HepG2 (cell line): ENCODE measurements around the gene STIP1. TPM values are rescaled to one million over a fixed set of nuclear protein-coding genes. Genes with fewer than 3 reads are reported as not detected.

ENCODE experiments used
- ATAC-seq: fragments of 200-7000 bp; cut with Tn5 transposase; 3 replicates; pipeline ENCODE4 v1.9.1; 2020; ENCODE audit warnings: mild to moderate bottlenecking, moderate library complexity
- BruUV-seq: library from RNA; stranded (reverse); fragments of 400-500 nt; replicated peaks from 2 replicates; lab custom pipeline; 2021; lab: Mats Ljungman, UMichigan
- CTCF ChIA-PET: fragments of 300-600 bp; formaldehyde crosslinking; extraction: SDS; loops from one replicate; lab custom pipeline; 2021; ENCODE audit warnings: low total read pairs, inconsistent platforms, low intra/inter-chr PET ratio; lab: Yijun Ruan, JAX
- POLR2A ChIA-PET: fragments of 350-600 bp; sonication (Branson Sonifier 250); formaldehyde crosslinking; loops from one replicate; lab custom pipeline; 2020; ENCODE audit warnings: antibody characterized with exemption, inconsistent platforms; lab: Yijun Ruan, JAX
- DNase-seq: peaks from one replicate; pipeline ENCODE4 v3.0.0-alpha.2; 2015; ENCODE audit warnings: low spot score
- FAIRE-seq: peaks from 3 replicates; lab custom pipeline; 2011; peaks lifted over from hg19 to GRCh38; lab: Jason Lieb, UNC
- H2AFZ ChIP-seq: one replicate; pipeline ENCODE4 v1.6.1; 2011; ENCODE audit warnings: low read length, inconsistent platforms
- H3K27ac ChIP-seq: fragments of 300-600 bp; 3 replicates; pipeline ENCODE4 v1.8.0; 2011; ENCODE audit warnings: mixed run types, mild to moderate bottlenecking, mixed read lengths, low read length, inconsistent platforms; ENCODE audit not compliant: insufficient read depth; ENCODE audit errors: extremely low read length
- H3K27me3 ChIP-seq, 2 experiments: fragments of 200-600 bp in 1 of 2; 2 replicates in 1 of 2; 3 replicates in 1 of 2; pipeline versions ENCODE4 v1.6.0 to v1.8.0; 2011; ENCODE audit warnings: low read length in 2 of 2, mild to moderate bottlenecking in 2 of 2, moderate library complexity in 2 of 2, inconsistent platforms in 1 of 2; ENCODE audit not compliant: insufficient read depth in 2 of 2, control insufficient read depth in 1 of 2
- H3K36me3 ChIP-seq, 2 experiments: fragments of 200-600 bp in 1 of 2; replicated peaks in 1 of 2; 2 replicates in 1 of 2; 3 replicates in 1 of 2; pipeline versions ENCODE4 v1.5.1 to v1.8.0; 2011; ENCODE audit warnings: low read length in 2 of 2, inconsistent platforms in 1 of 2; ENCODE audit not compliant: insufficient read depth in 2 of 2, control insufficient read depth in 1 of 2
- H3K4me1 ChIP-seq: 2 replicates; pipeline ENCODE4 v1.5.1; 2012; ENCODE audit warnings: low read length, inconsistent platforms; ENCODE audit not compliant: insufficient read depth
- H3K4me2 ChIP-seq: 2 replicates; pipeline ENCODE4 v1.6.0; 2011; ENCODE audit warnings: low read depth, low read length, inconsistent platforms
- H3K4me3 ChIP-seq, 3 experiments: fragments of 200-600 bp in 1 of 3; sonication (generic), shearing (Covaris generic) in 1 of 3; replicated peaks in 1 of 3; 2 replicates each; pipeline ENCODE4 v1.5.1; 2011 to 2016; ENCODE audit warnings: low read length in 3 of 3, inconsistent platforms in 2 of 3, low read depth in 2 of 3, mild to moderate bottlenecking in 2 of 3, control low read depth in 1 of 3, mixed read lengths in 1 of 3; ENCODE audit not compliant: insufficient read depth in 1 of 3
- H3K79me2 ChIP-seq: one replicate; pipeline ENCODE4 v1.6.1; 2011; ENCODE audit warnings: low read length, inconsistent platforms; ENCODE audit not compliant: insufficient read depth
- H3K9ac ChIP-seq: 2 replicates; pipeline ENCODE4 v1.6.0; 2011; ENCODE audit warnings: mild to moderate bottlenecking, low read depth, low read length, inconsistent platforms; ENCODE audit not compliant: insufficient read depth
- H3K9me3 ChIP-seq: 2 replicates; pipeline ENCODE4 v1.5.1; 2012; ENCODE audit warnings: mild to moderate bottlenecking, low read length
- H4K20me1 ChIP-seq: 2 replicates; pipeline ENCODE4 v1.6.0; 2011; ENCODE audit warnings: inconsistent platforms, mild to moderate bottlenecking, low read length, moderate library complexity; ENCODE audit not compliant: insufficient read depth
- CBFB ChIP-seq: sonication (generic); formaldehyde crosslinking; IDR thresholded peaks from 2 replicates; pipeline ENCODE4 v1.4.0; 2020; ENCODE audit warnings: missing genetic modification reagents
- CTCF ChIP-seq: sonication (generic); formaldehyde crosslinking; IDR thresholded peaks from 2 replicates; pipeline ENCODE4 v1.5.0; 2020; ENCODE audit warnings: mild to moderate bottlenecking, missing genetic modification reagents, moderate library complexity
- FOXK2 ChIP-seq: fragments of 450-650 bp; IDR thresholded peaks from 2 replicates; pipeline ENCODE4 v1.6.1; 2016
- NFYC ChIP-seq: IDR thresholded peaks from 2 replicates; pipeline ENCODE4 v1.6.1; 2016; ENCODE audit warnings: missing genetic modification reagents, missing compliant biosample characterization
- PCBP1 ChIP-seq: fragments of 200-400 bp; formaldehyde crosslinking; IDR thresholded peaks from 2 replicates; pipeline ENCODE4 v1.6.1; 2017; ENCODE audit warnings: mild to moderate bottlenecking, low read depth, low read length, borderline replicate concordance
- STAG1 ChIP-seq: sonication (generic); formaldehyde crosslinking; IDR thresholded peaks from 2 replicates; pipeline ENCODE4 v1.4.0; 2020; ENCODE audit warnings: missing genetic modification reagents
- ZNF263 ChIP-seq: sonication (generic); formaldehyde crosslinking; IDR thresholded peaks from 2 replicates; pipeline ENCODE4 v1.4.0; 2020; ENCODE audit warnings: missing genetic modification reagents
- ZSCAN21 ChIP-seq: sonication (generic); formaldehyde crosslinking; IDR thresholded peaks from 2 replicates; pipeline ENCODE4 v1.8.0; 2022; ENCODE audit warnings: mild to moderate bottlenecking, missing genetic modification reagents, moderate library complexity, borderline replicate concordance
- WGBS: methylation state at CpG from one replicate; pipeline ENCODE4 v1.1.6; 2017; ENCODE audit warnings: low lambda C conversion rate; 5-methylcytosine and 5-hydroxymethylcytosine counted together
- in situ Hi-C: cut with HindIII; loops from 2 replicates; pipeline ENCODE4 v1.10.0; 2017; ENCODE audit warnings: low pct_unique_long_range_greater_than_20kb; ENCODE audit not compliant: extremely low pct_ligation_motif_present
- intact Hi-C: fragments of 100-400 bp; cut with micrococcal nuclease; formaldehyde crosslinking; loops from one replicate; pipeline ENCODE4 v1.10.0; 2022; ENCODE audit not compliant: unreplicated experiment
- polyA plus RNA-seq, 8 experiments: library from polyadenylated mRNA; depleted of rRNA in 3 of 8; stranded (reverse) in 7 of 8; unstranded in 1 of 8; fragments of >200 nt; fragmentation: Illumina TruSeq in 4 of 8; extraction: Trizol in 4 of 8; gene quantifications; 2 replicates each; pipeline versions ENCODE4 v1.2.1 to v1.2.3, GENCODE V29; 2011 to 2016; ENCODE audit warnings: low read depth in 4 of 8, missing spikeins in 1 of 8, mixed read lengths in 1 of 8; ENCODE audit not compliant: insufficient read depth in 1 of 8
- total RNA-seq, 5 experiments: library from RNA; depleted of rRNA; stranded (reverse); fragments of >200 nt; fragmentation: Illumina TruSeq; extraction: Trizol; gene quantifications; 2 replicates each; pipeline ENCODE4 v1.2.3, GENCODE V29; 2016; ENCODE audit warnings: low read depth in 1 of 5
- TF ChIP-seq, protein P1 (sequence below): IDR thresholded peaks from 2 replicates; pipeline ENCODE4 v1.6.1; 2012; ENCODE audit warnings: low read depth, low read length, improper control_type of control experiment
- TF ChIP-seq, protein P2 (sequence below): sonication (generic); formaldehyde crosslinking; conservative IDR thresholded peaks from 2 replicates; pipeline ENCODE4 v1.5.0; 2020; ENCODE audit warnings: missing genetic modification reagents

STIP1 gene
- total and polyA plus RNA-seq, 2 of the 13 experiments (the other 11 are each of a cell fraction or from before 2014, with no cell fraction given), result 81.1 to 217 TPM

DNA sequence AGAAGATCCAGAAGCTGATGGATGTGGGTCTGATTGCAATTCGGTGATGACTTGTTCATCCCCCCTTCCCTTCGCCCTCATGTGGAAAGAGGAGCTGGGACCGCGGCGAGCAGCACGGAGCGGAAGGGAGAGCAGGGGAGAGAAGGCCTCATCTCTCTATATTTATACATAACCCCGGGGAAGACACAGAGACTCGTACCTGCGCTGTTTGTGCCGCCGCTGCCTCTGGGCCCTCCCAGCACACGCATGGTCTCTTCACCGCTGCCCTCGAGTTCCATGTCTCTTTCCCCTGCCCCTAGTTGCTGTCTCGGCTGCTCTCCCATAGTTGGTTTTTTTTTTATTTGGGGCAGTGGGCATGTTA is 18.1 kb downstream of the STIP1 start:
- Histone ChIP-seq H3K27me3 (no peaks in the 10 kb centered on the region), H3K36me3 (peaks cover 36 to 45% of the 10 kb centered on the region in 2 experiments), H2AFZ (no peak overlapping the region), H3K4me1 (peaks cover 17% of the 10 kb centered on the region), H3K4me3 (no peak overlapping the region), H3K4me2 (no peak overlapping the region), H3K9me3 (no peaks in the 10 kb centered on the region), H3K9ac (no peak overlapping the region), H4K20me1 (0 out of 2 replicates have a peak, but pooled peaks cover 2% of the 10 kb centered on the region), H3K79me2 (no peaks in the 10 kb centered on the region), H3K27ac (no peak overlapping the region)
- ChIA-PET POLR2A (interaction anchor here (0.8 to 3.8 kb wide), 10 partner anchors 13 to 128 kb away, joined by 3 to 18 read pairs (median 5); partner anchors contain the start of genes CATSPERZ, FKBP2, NUDT22 and STIP1), CTCF (interaction anchor here (1.3 to 1.7 kb wide), 2 partner anchors 97 to 100 kb away, joined by 6 to 7 read pairs; partner anchors contain the start of gene CATSPERZ)
- intact Hi-C loops, result no loop called here
- TF ChIP-seq, protein P1, sequence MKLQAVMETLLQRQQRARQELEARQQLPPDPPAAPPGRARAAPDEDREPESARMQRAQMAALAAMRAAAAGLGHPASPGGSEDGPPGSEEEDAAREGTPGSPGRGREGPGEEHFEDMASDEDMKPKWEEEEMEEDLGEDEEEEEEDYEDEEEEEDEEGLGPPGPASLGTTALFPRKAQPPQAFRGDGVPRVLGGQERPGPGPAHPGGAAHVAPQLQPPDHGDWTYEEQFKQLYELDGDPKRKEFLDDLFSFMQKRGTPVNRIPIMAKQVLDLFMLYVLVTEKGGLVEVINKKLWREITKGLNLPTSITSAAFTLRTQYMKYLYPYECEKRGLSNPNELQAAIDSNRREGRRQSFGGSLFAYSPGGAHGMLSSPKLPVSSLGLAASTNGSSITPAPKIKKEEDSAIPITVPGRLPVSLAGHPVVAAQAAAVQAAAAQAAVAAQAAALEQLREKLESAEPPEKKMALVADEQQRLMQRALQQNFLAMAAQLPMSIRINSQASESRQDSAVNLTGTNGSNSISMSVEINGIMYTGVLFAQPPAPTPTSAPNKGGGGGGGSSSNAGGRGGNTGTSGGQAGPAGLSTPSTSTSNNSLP, result no peak
- TF ChIP-seq ZSCAN21 (CRISPR knock-in tag) (no peak), CBFB (CRISPR knock-in tag) (no peak), PCBP1 (no peak)
- WGBS, result 98% methylated on average over 16 of the region's 16 CpGs
- FAIRE-seq (no peak), ATAC-seq (no peak), DNase-seq (no peak)
- BruUV-seq, result TSS peak; percentile 57
- in situ Hi-C loops, result no loop called here

GRCh38 chr11:64204464-64204989 is 18.6 kb downstream of the STIP1 start:
- POLR2A ChIA-PET, result interaction anchor here (0.8 to 3.8 kb wide), 11 partner anchors 13 to 127 kb away, joined by 3 to 18 read pairs (median 5); partner anchors contain the start of genes CATSPERZ, FKBP2, NUDT22 and STIP1
- FAIRE-seq (peak; percentile 43), DNase-seq (peak; percentile 59), ATAC-seq (peak; percentile 25)
- no peak overlapping the region for H3K4me2 ChIP-seq
- H4K20me1 ChIP-seq, result 0 out of 2 replicates have a peak, but pooled peaks cover 2% of the 10 kb centered on the region
- H3K27me3 ChIP-seq, result no peaks in the 10 kb centered on the region
- WGBS, result 88% methylated on average over 7 of the region's 7 CpGs
- in situ Hi-C loops (no loop called here), intact Hi-C loops (no loop called here)
- no peaks in the 10 kb centered on the region for H3K79me2 ChIP-seq
- H3K9ac ChIP-seq, result no peak overlapping the region
- no peak overlapping the region for H3K4me3 ChIP-seq
- BruUV-seq, result no TSS peak
- H3K27ac ChIP-seq, result no peak overlapping the region
- H3K36me3 ChIP-seq, result peaks cover 36 to 45% of the 10 kb centered on the region in 2 experiments
- H3K9me3 ChIP-seq, result no peaks in the 10 kb centered on the region
- peaks cover 17% of the 10 kb centered on the region for H3K4me1 ChIP-seq
- CTCF ChIA-PET, result interaction anchor here (1.3 to 1.7 kb wide), 2 partner anchors 96 to 100 kb away, joined by 6 to 7 read pairs; partner anchors contain the start of gene CATSPERZ
- no peak overlapping the region for H2AFZ ChIP-seq
- TF ChIP-seq NFYC (CRISPR knock-in tag) (no peak), STAG1 (CRISPR knock-in tag) (peak; percentile 81), ZNF263 (CRISPR knock-in tag) (0 out of 2 replicates have a peak, but pooled peaks have one; percentile 30), CTCF (CRISPR knock-in tag) (peak; percentile 83), FOXK2 (no peak)
- TF ChIP-seq, protein P2, sequence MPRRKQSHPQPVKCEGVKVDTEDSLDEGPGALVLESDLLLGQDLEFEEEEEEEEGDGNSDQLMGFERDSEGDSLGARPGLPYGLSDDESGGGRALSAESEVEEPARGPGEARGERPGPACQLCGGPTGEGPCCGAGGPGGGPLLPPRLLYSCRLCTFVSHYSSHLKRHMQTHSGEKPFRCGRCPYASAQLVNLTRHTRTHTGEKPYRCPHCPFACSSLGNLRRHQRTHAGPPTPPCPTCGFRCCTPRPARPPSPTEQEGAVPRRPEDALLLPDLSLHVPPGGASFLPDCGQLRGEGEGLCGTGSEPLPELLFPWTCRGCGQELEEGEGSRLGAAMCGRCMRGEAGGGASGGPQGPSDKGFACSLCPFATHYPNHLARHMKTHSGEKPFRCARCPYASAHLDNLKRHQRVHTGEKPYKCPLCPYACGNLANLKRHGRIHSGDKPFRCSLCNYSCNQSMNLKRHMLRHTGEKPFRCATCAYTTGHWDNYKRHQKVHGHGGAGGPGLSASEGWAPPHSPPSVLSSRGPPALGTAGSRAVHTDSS (CRISPR knock-in tag), result no peak
